Left lobe of liver (tissue), 2 donors: ENCODE results near the gene PXMP4. TPM values are rescaled to one million over a fixed set of nuclear protein-coding genes. Genes with fewer than 3 reads are reported as not detected.

Source experiments
- ATAC-seq: fragments of 200-7000 bp; cut with Tn5 transposase; one replicate; pipeline ENCODE4 v1.9.1; 2020; ENCODE audit warnings: mild to moderate bottlenecking, moderate library complexity
- DNase-seq: peaks from one replicate; pipeline ENCODE4 v3.0.0-alpha.2; 2020; ENCODE audit warnings: low spot score
- total RNA-seq: library from RNA; stranded (reverse); gene quantifications from one replicate; pipeline ENCODE4 v1.2.1, GENCODE V29; 2021
- donor health status: DM: no; HTN: no; CAD: no; lungs with moderate emphysema.
- donor health status: DM: no; HTN: yes; CAD: no.

The PXMP4 gene
- total RNA-seq, 1 donor from 2014 or later, result 15.4 TPM

DNA sequence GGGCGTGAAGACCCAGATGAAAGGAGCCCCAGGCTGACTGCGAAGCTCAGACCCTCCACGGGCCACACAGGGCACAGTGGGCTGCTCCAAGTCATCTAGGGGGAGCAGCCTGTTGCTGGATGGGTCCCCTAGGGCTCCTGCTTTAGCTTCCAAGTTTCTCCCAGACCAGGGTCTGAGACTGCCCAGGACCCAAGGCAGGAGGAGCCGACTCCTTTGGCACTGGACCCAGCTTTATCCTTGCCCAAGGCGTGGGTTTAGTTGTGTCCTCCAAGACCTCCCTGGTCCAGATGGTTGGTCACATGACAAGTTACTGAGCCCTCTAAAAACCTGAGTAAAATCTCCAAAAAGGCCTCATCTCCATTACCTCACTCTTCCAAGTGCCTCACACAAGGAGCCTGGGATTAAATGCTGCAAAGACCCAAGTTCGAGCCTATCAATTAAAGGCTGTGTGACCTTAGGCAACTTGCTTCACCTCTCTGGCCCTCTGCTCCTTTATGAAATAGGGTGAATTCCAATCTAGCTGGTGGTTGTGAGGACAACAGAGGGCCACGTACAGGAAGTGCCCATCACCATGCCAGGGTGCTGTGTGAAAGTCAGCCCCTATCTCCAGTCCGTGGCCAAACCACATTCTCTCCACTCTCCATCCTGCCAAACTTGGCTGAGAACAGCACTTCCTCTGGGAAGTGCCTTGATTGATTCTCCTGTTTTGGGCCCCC lies 48.4 kb downstream of the PXMP4 start:
- ATAC-seq (no peak), DNase-seq (no peak)

DNA sequence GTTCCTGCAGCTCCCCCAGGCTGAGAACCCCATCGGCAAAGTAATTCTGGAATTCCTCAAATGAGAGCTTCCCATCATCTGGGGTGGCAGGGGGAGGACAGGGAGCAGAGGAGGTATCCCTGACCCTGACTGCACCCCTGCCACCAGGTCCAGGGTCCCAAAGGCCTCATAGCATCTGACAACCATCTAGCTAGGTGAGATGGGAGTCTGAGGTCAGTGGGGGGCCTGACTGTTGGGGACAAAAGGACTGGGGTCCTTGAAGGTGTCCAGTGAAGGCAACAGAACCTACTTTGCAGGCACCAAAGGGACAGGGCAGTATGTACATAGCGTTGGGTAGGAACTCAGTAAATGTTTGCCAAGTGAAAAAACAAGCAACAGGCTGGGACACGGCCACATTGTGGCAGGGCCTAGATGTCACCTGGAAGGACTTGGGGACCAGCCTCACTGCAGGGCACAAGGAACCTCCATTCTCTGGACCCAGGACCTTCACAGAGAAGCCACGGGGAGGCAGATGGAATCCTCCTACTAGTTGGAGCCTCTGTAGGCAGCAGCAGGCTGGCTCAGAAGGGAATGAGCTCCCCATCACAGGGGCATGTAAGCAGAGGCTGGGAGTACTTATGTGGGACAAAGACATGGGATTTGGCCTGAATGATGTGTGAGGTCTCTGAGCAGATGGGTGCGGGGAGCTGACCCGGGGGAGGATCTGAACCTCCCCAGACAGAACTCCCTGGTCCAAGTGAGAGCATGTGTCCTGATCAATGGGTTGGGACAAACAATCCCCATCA lies 49.2 kb downstream of the PXMP4 start:
- ATAC-seq, result no peak

DNA sequence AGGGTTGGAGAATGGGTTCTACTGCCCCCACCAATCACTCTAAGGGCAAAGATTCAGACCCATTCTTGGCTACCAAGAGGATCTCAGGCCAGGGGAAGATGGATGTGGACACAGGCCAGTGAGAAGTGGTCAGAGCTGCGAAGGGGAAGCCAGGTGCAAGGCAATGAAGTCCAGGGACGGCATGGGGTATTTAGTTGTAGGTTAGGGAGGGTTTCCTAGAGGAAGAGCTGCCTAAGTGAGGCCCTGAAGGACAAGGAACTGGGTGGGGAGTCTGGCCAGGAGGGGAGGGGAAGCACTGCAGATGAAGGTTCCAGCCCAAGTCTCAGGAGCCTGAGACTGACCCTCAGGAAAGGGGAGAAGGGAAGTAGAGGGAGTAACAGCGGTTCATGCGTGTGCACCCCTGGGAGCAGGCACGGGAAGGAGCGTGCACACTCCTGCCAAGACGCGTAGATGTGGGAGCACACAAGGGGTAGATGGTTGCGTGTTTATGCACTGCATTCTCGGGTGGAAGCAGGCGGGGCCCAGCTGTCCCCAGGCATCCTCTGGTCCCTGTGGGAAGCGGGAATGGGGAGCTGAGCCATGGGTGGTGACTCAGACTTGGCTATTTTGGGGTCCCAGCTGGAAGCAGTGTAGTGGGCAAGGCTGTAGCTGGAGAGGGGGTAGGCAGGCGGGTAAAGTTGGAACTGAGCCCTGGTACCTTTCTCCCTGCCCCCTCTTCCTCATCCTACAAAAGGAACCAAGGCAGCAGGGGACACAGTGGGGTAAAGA lies 50.1 kb downstream of the PXMP4 start:
- ATAC-seq (no peak), DNase-seq (no peak)

More for the DNA sequence above, 49.2 kb downstream of the PXMP4 start:
- DNase-seq, result no peak

DNA sequence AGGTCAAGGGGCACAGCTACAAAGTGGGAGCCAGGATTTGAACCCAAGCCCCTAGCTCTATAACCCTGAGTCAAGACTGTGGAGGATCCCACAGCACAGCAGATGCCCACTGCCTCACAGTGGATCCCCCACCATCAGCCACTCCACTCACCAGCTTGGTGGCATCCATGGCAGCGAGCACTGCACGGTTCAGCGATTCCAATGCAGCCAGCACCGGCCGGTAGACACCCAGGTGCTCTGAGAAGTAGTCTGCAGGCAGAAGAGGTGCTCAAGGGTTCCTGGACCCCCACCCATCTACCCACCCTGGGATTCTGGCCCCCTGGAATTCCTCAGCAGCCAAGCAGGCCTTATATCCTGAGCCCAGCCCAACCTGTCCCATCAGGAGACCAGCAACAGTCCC lies 50.9 kb downstream of the PXMP4 start:
- ATAC-seq (no peak), DNase-seq (no peak)

DNA sequence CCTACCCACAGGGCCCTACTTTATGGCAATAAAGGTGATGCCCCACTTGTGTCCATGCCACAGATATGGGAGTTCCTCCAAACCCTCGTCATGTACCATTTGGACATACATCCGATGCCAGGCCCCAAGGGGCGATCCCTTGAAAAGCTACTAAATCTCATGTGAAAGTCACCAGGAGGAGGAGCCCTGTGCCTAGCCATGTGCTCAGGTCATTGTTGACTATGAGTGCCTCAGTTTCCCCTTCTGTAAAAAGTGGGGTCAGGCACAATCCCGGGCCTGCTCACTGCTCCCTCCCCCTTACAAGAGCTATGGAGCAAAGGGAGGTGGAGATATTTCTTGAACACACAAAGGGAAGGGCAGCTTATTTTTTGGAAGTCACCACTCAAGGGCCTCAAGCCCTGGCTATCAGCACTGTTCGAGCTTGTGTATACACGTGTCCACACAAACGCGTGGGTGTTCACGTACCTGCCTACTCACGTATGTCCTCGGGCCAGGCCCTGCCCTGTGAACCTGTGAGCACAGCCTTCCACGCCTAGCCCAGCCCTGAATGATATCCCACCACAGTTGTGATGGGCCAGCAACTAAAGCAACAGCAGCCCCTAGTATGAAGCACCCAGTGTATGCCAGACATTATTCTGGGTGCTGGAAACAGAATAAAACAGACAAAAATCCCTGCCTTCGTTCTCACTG lies 51.5 kb downstream of the PXMP4 start:
- no peak for DNase-seq

DNA sequence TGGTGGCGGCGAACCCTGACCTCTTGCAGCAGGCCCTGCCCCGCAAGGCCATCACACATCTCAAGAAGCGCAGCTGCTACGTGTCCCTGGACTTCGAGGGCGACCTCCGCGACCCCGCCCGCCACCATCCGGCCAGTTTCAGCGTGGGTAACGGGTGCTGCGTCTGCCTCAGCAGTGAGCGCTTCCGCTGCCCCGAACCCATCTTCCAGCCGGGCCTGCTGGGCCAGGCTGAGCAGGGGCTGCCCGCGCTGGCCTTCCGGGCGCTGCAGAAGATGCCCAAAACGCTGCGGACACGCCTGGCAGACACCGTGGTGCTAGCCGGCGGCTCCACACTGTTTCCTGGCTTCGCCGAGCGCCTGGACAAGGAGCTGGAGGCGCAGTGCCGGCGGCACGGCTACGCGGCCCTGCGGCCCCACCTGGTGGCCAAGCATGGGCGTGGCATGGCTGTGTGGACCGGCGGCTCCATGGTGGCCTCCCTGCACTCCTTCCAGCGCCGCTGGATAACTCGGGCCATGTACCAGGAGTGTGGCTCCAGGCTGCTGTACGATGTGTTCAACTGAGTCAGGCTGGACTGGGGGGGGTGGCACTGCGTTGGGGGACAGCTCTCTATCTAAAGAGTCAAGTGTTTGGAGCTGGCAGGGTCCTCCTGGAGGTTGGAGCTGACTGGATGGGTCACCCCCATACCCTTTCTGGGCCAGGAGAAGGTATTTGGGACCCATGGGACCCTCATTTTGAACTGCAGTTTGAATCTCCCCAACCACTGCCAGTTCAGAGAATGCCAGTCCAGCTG lies 52.2 kb downstream of the PXMP4 start:
- DNase-seq (peak; percentile 85), ATAC-seq (peak; percentile 74)

More for the DNA sequence above, 51.5 kb downstream of the PXMP4 start:
- no peak for ATAC-seq

DNA sequence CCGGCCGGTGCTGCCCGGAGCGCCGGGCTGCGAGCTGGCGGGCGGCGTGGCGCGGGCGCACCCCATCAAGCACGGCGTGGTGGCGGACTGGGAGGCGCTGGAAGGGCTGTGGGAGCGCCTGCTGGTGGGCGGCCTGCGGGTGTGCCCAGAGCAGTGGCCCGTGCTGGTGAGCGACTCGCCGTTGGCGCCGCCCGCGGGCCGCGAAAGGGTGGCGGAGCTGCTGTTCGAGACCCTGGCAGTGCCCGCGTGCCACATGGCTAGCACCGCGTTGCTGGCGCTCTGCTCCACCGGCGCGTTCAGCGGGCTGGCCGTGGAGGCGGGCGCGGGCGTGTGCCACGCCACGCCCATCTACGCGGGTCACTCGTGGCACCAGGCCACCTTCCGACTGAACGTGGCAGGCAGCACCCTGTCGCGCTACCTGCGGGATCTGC lies 52.9 kb downstream of the PXMP4 start:
- ATAC-seq, result peak; percentile 61

DNA sequence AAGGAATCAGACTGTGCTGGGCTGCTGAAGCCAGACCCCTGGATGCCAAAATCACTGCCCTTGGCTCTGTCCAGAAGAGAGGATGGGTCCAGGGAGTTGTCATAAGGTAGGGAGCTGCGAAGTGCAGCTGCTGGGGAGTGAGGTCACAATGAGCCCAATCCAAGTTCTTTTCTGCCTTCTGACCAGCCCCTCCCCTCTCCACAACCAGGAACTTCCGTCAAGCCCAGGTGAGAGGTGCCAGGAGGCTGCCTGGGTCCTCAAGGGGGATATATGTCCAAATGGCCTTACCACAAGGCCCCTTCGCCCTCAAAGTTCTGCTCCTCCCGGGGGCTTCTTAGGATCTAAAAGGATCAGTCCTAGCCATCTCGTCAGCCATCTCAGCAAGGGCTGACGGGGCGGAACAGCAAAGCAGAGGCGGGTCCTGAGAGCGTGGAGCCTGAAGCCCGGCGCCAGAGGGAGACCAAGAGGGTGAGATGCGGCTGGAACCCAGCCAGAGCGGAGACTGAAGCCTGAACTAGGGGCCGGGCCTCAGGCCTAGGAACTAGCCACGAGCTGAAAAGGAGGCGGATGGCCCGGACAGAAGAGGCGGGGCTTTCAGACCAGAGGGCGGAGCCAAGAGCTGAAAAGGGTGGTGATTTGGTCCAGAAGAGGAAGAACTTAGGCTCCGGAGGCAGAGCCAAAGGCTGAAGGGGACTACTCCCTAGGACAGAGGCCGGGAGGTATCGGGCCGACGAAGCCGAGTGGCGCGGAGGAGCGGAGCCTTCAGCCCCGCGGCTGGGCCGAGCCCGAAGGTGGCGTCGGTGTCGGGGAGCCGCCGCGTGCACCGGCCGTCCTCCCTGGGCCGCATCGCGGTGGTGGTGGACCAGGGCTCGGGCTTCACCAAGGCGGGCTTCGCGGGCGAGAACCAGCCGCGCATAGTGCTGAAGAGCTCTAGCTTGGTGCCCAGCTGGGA lies 53.5 kb downstream of the PXMP4 start, which contains the start of gene ACTL10:
Gene ACTL10, plus strand, starts transcription at position 651 of the 952 bp plus-strand sequence. CDS start 555 bp downstream, outside the sequence.
- ATAC-seq, result peak; percentile 68
- DNase-seq, result peak; percentile 94

More for the DNA sequence above, 52.9 kb downstream of the PXMP4 start:
- peak; percentile 82 for DNase-seq

DNA sequence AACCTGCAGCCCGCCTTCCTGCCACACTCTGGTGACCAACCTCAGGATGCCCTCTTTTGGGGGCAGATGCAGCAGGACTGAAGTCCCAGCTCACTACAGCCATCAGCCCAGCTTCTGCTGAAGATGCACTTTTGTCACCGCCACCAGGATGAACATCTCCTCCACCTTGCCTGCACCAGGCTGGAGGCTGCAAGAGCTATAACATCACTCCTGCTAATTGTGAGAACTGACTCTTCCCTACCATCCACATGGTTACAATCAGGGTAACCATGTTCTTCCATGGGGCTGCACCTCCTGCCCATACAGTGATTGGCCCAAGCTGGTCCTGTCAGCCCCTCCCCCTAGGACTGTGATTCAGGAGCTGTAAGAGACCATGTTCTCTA lies 55.4 kb downstream of the PXMP4 start:
- DNase-seq, result no peak
- no peak for ATAC-seq

DNA sequence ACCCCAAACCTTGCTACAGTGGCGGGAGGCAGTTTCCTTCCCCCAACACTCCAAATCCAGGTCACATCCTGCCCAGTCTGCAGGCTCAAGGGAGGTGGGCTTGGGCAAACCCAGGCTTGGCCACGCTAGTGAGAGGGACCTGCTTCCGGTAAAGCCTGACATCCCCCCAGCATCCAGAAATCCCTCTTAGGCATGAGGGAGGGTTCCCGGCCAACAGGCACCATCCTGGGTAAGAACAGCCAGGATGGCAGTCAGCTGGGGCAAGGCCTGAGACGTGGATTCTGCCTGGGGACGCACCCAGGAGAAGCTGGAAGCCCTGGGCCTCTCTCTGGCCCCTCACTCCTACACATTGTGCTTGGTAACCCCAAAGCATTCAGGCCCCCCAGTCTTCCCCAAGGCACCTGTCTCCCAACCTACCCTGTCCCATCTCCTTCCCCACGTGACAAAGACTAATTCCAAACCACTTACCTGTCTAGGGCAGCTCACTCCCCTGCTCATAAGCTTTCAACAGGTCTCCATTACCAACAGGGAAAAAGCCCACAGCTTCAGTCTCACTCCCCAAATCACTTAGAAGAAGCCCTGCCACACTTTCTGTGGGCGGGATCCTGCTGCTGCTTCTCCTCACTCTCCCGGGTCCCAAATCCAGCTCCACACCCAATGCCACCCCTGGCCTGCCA lies 55.9 kb downstream of the PXMP4 start:
- ATAC-seq (no peak), DNase-seq (no peak)

DNA sequence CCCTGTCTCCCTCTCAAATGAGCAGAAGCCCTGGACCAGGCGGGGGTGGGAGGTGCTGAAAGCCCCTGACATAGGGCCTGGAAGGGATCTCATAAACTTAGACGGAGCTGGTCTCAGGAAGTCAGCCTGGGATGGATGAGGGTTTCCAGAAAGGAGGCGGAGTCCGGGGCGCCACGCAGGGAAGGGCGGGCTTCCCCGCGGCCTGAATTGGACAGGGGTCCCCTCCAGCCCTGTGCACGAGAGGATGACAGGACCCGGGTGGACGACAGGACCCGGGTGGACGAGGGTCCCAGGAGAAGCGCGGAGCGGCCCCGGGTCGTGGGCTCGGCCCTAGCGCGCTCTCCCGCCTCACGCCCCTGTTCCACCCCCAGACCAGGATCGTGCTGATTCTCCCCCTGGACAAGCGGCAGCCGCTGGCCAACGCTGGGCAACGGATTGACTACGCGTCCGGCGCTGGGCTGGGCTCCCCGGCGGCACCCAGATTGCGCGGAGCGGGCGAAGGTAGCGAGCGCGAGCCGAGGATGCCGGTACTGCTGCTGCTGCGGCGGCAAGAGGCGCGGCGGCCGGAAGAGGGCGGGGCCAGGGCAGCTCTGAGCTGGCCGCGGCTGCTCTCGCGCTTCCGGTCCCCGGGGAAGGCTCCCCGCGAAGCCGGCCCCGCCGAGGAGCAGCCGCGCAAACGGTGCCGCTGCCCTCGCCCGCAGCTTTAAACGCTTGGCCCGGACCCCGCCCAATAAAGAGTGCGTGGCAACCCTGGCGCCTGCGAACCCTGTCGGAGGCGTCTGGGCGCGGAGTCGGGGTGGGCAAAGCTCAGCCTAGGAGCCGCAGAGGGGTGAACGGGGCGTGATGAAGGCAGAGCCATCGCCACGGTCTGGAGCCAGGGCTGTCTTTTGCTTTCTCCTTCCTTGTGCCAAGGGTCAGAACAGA lies 56.7 kb downstream of the PXMP4 start:
- DNase-seq (peak; percentile 81), ATAC-seq (peak; percentile 65)

DNA sequence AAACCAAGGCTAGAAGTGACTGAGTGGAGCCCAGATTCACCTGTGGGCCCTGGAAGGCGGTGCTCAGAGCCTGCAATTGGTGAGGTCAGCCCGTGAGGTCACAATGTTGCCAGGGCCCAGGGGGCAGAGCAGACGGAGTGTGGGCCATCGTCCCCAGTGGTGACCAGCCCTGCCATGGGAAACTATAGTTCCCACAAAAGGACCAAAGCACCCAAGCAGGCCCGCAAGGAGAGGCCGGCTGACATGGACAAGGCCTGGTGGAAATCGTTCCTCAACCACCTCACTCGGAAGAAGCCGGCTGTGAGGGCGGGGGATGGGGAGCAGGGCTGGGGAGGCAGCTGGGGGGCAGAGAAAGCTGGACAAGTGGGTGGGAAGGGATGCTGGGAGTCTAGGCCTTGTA lies 57.9 kb downstream of the PXMP4 start, which contains the start of gene C20orf144:
Gene C20orf144, plus strand, starts transcription at position 156 of the 400 bp plus-strand sequence. Its CDS starts 19 bp downstream, at position 175.
- no peak for DNase-seq
- ATAC-seq, result no peak

DNA sequence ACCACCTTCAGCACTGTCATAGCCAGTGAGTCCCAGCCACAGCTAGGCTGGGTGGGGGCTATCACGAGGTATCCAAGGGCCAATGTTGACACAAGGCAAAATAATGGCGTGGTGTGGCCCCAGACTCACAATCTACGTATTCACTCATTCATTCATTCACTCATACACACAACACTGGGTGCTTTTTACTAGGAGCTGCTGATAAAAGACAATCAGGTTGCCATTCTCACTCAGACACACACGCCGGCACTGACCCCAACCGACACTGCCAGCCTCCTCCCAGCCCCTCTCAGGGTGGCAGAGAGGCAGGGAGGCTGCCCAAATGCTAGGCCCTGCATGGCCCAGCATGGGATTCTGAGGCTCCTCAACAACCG lies 59.4 kb downstream of the PXMP4 start:
- no peak for DNase-seq
- ATAC-seq, result no peak

DNA sequence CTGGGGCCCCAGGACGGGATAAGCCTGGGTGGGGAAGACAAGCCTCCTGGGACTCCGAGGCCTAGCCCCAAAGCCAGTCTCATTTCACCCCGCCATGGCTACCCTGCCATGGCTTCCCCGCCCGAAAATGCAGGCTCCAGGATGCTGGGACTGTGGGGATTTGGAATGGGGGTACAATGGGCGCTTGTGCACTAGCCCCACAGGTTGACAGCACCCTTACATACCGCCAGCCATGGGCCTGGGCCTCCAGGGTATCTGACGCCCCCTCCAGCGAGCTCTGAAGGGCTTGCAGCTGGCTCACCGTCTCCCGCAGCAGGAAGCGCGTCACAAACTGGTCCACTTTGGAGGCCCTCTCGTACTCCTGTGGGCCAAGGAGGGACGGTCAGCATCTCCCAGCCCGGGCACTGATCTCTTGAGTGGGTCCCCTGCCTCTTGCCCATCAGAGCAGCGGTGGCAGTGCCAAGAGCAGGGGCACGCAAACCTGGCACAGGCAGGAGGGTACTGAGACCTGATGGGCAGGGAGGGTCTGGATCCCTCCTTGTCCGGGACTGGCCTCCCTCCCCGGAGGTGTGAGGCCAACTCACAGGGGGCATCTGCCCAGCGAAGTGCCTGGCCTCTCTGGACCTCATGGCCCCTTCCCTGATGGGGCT lies 60.0 kb downstream of the PXMP4 start:
- DNase-seq, result no peak

DNA sequence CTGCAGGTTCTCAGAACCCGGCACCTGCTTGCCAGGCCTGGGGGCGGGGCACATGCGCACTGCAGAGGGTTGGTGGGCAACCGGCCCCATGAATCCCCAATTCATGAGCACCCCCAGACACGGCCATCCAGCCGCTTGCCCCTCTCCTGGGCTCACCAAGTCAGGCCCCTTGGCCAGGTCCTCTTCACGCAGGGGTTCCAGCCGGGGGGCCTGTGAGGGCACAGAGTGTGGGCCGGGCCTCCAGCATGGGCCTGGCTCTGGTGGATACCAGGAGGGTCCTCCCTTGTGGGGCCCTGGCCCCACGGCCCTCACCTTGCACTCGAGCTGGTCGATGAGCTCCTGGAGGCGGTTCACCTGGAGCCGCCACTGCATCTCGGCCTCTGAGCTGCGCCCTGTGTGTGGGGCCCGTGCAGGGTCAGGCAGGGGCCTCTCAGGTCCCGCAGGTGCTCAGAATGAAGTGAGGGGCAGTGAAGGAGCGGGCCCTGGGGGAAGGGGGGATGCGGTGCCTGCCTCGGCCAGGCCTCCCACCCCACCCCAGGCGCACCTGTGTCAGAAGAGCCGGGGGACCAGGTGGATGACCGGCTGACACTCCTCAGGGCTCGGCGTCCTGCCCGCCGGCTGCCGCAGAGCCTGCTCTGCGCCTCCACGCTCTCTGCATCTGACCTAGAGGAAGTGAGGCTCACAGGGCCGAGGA lies 60.6 kb downstream of the PXMP4 start:
- DNase-seq (no peak), ATAC-seq (no peak)

More for the DNA sequence above, 60.0 kb downstream of the PXMP4 start:
- no peak for ATAC-seq

DNA sequence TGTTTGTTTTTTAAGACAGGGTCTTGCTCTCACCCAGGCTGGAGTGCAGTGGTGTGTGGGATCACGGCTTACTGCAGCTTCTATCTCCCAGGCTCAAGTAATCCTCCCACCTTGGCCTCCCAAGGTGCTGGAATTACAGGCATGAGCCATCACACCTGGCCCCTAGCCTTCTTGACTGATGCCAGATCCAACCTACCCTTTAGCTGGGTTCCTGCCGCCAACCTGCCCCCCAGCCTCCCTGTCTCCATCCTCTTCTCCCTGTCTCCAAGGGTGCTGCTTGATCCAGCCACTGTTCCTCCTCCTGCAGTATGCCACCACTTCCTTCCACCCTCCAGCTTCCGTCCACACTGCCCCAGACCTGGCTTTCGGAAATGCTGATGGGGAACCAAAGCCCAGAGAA lies 61.2 kb downstream of the PXMP4 start:
- DNase-seq, result no peak

More for the DNA sequence above, 61.2 kb downstream of the PXMP4 start:
- no peak for ATAC-seq
